Adipose tissue (tissue), 3 donors: ENCODE measurements around the gene EFR3B. TPM values are rescaled to one million over a fixed set of nuclear protein-coding genes. Genes with fewer than 3 reads are reported as not detected.

Source experiments
- H3K27ac ChIP-seq: one replicate; pipeline ENCODE4 v1.5.1; 2013; ENCODE audit warnings: low read depth, low read length
- WGBS, 3 donors: extraction: QIAGEN DNeasy Blood & Tissue Kit; methylation state at CpG; one replicate each; pipeline ENCODE4 v1.1.7; 2013; 5-methylcytosine and 5-hydroxymethylcytosine counted together
- polyA plus RNA-seq, 3 donors: library from polyadenylated mRNA; stranded (reverse); fragments of 200-250 nt; gene quantifications; one replicate each; pipeline ENCODE4 v1.2.3, GENCODE V29; 2013
- donor health status: healthy with polysubstance abuse.
- donor health status: Bipolar disorder and iron deficiency.
- donor health status: healthy.

The EFR3B gene
- polyA plus RNA-seq, 3 donors = 0.18 to 1.1 (median 0.49) TPM

DNA sequence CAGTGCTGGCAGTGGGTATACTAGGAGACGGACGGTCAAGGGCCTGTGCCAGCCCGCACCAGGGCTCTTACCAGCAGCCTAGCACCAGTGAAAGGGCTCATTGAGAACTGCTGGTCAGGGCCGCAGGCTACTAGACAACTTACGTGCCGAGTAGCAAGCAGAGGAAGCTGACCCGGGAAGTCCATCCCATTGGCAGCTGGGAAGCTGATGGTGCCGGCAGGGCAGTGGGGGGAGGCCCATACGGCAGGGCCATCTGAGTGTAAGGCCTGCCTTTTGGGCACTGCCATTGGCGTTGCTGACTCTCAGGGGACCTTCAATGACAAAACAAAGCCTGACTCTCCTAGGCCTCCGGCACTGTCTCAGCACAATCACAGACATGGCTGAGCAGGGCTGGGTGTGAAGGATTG, 20.6 kb downstream of the EFR3B start:
- H3K27ac ChIP-seq = no peak overlapping the region
- WGBS, 3 donors = 70 to 82% (median 75%) methylated on average over 11 of the region's 11 CpGs

- WGBS, 3 donors = 57 to 71% (median 60%) methylated on average over 13 of the region's 13 CpGs
- H3K27ac ChIP-seq = no peak overlapping the region
Observed at GRCh38 chr2:25063876-25064660, 22.2 kb downstream of the EFR3B start.

DNA sequence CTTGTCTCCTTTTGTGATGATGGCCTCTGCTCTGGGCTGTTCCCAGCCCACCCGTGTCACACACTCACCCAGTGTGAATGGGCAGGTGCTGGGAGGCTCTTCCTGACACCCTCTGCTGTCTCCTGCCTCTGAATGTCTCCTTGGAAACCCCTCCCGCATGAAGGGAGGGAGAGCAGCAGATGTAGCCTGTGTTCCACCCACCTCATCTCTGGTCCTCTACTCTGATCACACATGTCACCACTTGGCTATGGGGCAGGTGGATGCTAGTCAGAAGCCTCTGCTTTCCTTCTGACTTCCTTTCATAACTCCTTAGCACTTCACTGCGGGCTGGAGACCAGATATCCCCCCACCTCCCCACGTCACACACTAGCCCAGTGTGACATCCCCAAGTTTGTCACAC, 23.9 kb downstream of the EFR3B start:
- 93 to 97% (median 95%) methylated on average over 4 of the region's 4 CpGs for WGBS, 3 donors
- H3K27ac ChIP-seq = no peak overlapping the region

DNA sequence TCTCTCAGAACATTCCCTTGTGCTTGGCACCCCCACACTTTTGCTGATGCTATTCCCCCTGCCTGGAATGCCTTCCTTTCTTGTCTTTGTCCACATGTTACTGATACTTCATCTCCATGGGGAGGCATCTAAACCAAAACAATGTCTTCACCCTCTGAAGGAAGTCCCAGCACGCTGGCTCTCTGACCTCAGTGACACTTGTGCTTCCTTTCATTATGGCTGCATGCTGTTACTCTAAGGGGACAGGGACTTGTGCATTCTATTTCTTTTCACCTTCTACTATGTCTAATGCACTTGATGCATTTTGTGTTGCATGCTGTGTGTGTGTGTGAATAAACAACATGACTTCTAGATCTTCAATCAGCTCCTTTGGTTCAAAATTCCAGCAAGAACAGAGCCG, 24.6 kb downstream of the EFR3B start:
- no peak overlapping the region for H3K27ac ChIP-seq
- WGBS, 3 donors = 89 to 97% (median 92%) methylated on average over 2 of the region's 2 CpGs

GRCh38 chr2:25068217-25068616, 26.3 kb downstream of the EFR3B start:
- 73 to 82% (median 80%) methylated on average over 5 of the region's 5 CpGs for WGBS, 3 donors
- no peak overlapping the region for H3K27ac ChIP-seq

- WGBS, 3 donors = 80 to 86% (median 81%) methylated on average over 8 of the region's 8 CpGs
- no peak overlapping the region for H3K27ac ChIP-seq
Observed at GRCh38 chr2:25071966-25072365, 30.1 kb downstream of the EFR3B start.

- WGBS, 3 donors = 57 to 70% (median 57%) methylated on average over 1 of the region's 1 CpG
- no peak overlapping the region for H3K27ac ChIP-seq
Observed at GRCh38 chr2:25072606-25073005, 30.7 kb downstream of the EFR3B start.

DNA sequence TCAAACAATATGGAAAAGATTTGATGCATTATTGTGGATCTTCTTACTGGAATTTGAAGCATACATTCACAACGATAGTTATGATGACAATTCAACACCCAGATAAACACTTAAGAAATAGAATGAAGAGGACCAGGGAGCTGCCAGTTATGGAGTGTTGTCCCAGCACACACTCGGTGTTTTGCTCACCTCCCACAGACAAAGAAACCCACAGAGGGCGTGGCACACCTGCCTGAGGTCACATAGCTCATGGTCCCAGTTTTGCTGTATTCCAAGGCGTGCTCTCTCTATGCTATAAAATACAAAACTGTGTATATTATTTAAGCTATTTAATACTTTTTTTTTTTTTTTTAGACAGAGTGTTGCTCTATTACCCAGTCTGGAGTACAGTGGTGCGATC, 31.1 kb downstream of the EFR3B start:
- 85 to 90% (median 87%) methylated on average over 5 of the region's 5 CpGs for WGBS, 3 donors
- no peak overlapping the region for H3K27ac ChIP-seq

- H3K27ac ChIP-seq = no peak overlapping the region
- 94% methylated on average over 4 of the region's 4 CpGs for WGBS, 3 donors
Observed at GRCh38 chr2:25073914-25074313, 32.0 kb downstream of the EFR3B start.

GRCh38 chr2:25074826-25075225, 33.0 kb downstream of the EFR3B start:
- WGBS, 3 donors = 94 to 99% (median 95%) methylated on average over 3 of the region's 3 CpGs
- H3K27ac ChIP-seq = no peak overlapping the region

GRCh38 chr2:25076749-25077148, 34.9 kb downstream of the EFR3B start:
- WGBS, 3 donors = 53 to 77% (median 59%) methylated on average over 5 of the region's 5 CpGs
- H3K27ac ChIP-seq = no peak overlapping the region

- 67 to 88% (median 78%) methylated on average over 2 of the region's 2 CpGs for WGBS, 3 donors
- H3K27ac ChIP-seq = no peak overlapping the region
Observed at GRCh38 chr2:25077789-25078169, 35.9 kb downstream of the EFR3B start.

DNA sequence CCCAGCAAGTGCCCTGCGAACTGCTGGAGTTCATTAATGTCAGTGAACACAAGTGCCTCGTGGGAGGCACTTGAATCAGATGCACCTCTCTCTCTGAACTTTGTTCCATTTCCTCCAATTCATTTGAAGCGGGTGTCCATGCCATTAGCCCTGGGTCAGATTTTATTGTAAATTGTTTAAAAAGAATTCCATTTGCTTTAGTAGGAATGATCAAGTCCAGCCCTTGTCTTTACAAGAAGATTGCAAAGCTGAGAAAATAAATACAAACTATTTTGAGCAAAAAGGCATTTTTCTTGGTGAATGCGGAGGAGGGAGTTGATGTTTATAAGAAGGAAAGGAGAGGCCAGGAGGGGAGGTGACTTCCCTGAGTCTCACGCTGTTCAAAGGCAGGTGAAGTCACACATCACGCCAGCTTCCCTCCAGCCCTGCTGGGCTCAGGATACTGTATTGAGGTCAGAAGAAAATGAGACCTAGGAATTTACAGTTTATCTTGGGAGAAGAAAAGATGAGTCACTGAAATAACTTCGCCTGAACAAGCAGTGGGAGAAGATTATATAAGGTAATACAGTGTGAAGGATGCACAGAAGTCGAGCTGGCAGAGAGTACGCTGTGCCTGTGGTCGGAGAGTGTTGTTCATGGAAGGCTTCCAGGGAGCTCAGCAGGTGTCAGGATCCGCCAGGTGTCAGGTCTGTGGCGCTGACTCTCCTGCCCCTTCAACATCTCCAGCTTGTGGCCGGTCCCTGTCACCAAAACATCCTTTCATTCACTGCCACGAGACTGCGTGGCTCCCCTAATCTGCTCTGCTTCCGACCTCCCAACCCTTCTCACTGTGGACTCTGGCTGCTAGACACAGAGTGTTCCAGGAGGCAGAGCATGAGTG, 36.5 kb downstream of the EFR3B start:
- WGBS, 3 donors = 47 to 52% (median 48%) methylated on average over 16 of the region's 16 CpGs
- no peak overlapping the region for H3K27ac ChIP-seq

GRCh38 chr2:25079050-25079635, 37.3 kb downstream of the EFR3B start:
- no peak overlapping the region for H3K27ac ChIP-seq
- 57 to 92% (median 90%) methylated on average over 3 of the region's 3 CpGs for WGBS, 3 donors

GRCh38 chr2:25081237-25081790, 39.4 kb downstream of the EFR3B start:
- 88 to 96% (median 88%) methylated on average over 9 of the region's 9 CpGs for WGBS, 3 donors
- no peak overlapping the region for H3K27ac ChIP-seq

GRCh38 chr2:25082002-25082622, 40.2 kb downstream of the EFR3B start:
- WGBS, 3 donors = 87 to 95% (median 94%) methylated on average over 6 of the region's 6 CpGs
- H3K27ac ChIP-seq = no peak overlapping the region

DNA sequence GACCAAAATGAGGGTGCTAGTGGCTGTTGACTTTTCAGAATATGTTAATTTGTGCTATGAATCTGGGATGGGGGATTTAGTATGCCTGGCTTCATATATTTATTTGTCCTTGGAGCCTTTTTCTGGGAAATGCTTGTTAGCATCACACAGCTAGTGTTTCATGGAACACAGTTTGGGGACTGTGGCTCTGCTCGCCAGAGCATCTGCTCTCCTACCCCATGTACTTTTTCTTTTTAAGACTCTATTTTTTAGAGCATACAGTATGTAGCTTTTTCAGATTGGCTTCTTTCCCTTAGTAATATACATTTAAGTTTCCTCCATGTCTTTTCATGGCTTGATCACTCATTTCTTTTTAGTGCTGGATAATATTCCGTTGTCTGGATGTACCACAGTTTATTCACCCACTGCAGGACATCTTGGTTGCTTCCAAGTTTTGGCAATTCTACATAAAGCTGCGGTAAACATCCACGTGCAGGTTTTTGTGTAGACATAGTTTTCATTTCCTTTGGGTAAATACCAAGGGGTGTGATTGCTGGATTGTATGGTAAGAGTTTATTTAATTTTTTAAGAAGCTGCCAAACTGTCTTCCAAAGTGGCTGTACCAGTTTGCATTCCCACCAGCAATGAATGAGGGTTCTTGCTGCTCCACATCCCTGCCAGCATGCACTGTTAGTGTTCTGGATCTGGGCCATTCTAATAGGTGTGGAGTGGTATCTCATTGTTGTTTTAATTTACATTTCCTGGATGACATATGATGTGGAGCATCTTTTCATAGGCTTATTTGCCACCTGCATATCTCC, 44.1 kb downstream of the EFR3B start:
- H3K27ac ChIP-seq = no peak overlapping the region
- 89 to 92% (median 90%) methylated on average over 4 of the region's 4 CpGs for WGBS, 3 donors
